ENCODE measurements around the gene ERMARD.
A peak's percentile ranks its signal among the peaks of the same experiment; 100 is the strongest.

Gene ERMARD

DNA sequence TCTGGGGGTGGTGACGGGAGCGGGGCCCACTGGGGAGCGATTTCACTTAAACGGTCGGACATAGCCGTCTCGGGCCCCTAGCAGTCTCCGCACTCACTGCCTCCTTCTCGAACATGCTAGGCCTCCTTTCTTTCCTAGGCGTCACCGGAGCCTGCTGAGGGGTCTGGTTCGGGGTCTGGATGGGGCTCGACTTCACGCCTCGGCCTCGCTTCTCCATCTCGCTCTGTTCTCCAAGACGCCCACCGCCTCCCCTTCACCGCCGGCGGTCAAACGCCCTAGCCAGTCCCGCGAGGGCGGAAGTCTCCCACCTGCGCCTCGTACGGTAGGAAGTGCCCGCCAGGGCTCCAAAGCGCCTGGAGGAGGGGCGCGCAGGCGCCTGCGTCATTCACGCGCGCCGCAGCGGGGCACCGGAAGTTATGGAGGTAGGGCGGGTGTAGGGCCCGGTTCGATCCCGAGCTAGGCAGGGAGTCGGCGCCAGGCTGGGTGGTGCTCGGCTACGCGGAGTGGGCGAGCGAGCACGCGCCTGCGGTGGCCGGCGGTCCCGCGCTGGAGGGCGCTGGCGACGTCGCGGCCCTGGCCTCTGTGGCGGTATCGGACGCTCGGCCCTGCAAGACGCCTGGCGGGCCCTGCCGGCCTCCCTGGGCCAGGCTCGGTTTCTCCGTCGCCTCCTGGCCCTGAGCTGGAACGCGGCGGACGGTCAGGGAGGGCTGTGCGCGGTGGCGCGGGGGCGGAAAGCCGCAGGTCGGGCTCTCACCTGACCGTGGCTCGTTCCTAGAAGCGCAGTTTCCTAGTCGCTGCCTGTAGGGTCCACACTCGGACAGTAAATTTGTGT is at the start of gene ERMARD, which contains the start of gene DYNLT2:
TSS of gene ERMARD (plus strand) at position 381 of the 832 bp plus-strand sequence. CDS start at position 417, 36 bp downstream.
TSS of gene DYNLT2 (minus strand) at position 331 of the 832 bp plus-strand sequence. CDS start at position 217, 114 bp downstream.
- DNase-seq (ENCODE audit: low read depth), result peak; percentile 91

DNA sequence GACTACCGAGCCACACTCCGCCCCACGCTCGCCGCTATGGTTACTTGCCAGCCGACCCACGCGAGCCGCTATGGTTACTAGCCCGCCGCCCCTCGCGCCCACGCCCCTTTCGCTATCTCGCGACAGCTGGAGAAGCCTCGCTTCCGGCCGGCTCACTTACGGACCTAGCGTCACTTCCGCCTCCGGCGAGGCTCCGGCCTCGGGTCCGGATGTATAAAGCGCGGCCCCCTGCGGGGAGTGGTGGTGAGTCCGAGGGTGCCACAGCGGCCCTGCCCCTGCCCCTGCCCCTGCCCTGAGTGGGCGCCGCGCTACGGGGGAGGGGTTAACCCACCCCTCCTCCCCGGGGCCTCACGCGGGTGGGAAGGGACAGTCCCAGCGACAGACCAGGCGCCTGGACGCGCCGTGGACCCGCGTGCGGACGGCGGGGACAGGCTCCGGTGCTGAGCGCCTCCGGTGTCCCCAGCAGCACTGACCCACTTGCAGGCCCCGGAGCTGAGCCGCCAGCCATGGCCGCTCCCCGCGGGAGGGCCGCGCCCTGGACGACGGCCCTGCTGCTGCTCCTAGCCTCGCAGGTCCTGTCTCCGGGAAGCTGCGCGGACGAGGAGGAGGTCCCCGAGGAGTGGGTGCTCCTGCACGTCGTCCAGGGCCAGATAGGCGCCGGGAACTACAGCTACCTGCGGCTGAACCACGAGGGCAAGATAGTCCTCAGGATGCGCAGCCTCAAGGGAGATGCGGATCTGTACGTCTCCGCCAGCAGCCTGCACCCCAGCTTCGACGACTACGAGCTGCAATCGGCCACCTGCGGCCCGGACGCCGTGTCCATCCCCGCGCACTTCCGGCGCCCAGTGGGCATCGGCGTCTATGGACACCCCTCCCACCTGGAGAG is 49.2 kb upstream of the ERMARD start, which contains the start of the genes C6orf120 and WDR27:
TSS of gene C6orf120 (plus strand) at position 173 of the 886 bp plus-strand sequence. CDS start at position 507, 334 bp downstream.
TSS of gene WDR27 (minus strand) at position 76 of the 886 bp plus-strand sequence. CDS start 13,024 bp downstream, outside the sequence.
- peak; percentile 99 for DNase-seq (ENCODE audit: low read depth)

DNA sequence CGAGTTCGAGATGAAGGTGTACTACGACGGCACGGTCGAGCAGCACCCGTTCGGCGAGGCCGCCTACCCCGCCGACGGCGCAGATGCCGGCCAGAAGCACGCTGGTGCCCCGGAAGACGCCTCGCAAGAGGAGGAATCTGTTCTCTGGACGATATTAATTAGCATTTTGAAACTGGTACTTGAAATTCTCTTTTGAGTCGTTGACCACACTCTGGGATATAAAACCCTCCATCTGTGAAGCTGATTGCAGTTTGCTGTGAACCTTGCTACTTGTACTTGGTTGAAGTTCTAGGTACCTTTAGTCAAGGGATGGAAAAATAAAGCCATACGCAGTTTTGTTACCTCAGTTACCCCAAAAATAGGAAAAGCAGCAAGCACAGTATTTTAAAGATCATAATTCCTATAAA is 48.6 kb upstream of the ERMARD start:
- DNase-seq (ENCODE audit: low read depth), result no peak

DNA sequence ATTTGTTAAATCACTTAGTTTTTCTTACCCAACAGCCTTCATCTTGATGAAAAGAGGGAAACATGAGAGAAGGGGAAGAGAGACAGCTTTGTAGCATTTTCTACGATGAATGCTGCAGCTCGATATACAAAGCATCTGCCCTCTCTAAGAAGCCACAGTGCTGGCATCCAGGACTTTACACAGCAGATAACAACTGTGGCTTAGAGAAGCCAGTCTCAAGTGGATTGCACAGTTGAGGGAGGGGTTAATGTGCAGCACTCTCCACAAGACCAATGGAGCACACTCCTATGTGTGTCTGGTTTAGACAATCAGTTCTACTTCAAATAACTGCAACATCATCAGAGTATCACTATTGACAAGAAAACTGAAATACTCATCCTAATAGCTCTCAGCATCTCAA is 43.6 kb upstream of the ERMARD start:
- DNase-seq (ENCODE audit: low read depth), result no peak

DNA sequence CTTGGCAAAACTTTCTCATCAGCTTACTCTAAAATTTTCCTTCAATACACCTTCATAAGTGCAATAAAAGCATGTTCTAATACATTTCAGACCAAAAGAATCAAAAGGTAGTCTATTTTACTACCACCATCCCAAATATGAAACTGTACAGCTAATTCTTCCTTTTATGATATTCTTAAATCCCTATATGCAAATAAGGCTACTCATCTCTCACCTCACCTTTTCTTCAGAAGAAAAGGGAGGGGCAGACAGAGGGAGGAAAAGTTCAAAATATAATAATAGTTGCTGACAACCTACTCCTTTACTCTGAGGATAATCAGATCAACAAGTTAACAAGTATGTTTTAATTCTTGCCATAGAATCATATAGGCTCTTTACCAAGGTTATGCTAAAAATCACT is 42.1 kb upstream of the ERMARD start:
- DNase-seq (ENCODE audit: low read depth), result no peak

DNA sequence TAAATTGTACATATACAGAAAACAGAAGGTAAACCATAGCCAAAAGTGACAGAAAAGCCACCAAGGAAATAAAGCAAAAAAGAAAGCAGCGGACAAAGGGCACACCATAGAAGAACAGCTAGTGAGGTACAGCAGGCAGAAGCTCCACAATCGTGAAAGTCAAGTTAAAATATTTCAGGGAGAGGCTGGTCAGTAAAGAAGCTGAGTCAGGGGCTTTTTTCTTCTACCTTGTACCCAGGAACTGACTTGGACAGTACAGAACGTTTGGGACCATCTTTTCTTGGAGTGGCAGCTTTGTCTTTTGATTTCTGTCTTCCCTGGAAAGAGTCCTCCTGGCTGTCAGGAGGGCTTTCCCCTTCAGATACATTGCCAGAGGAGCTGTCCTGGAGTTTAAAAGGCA is 41.4 kb upstream of the ERMARD start:
- DNase-seq (ENCODE audit: low read depth), result no peak

DNA sequence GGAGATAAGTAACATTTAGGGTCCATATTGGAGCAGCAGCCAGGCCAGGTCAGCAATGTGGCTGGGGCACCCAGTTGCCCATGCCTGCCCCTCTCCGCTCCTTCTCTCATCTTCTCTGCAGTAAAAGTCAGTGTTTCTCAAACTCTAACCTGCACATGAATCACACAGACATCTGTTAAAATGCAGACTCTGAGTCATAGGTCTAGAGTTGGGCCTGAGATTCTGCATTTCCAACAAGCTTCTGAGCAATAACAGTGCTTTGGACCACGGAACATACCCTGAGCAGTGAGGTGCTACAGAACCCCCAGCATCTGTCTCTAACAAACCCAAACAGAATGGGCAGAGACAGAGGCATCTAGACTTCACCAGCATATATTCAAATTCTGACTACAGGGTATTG is 37.2 kb upstream of the ERMARD start:
- DNase-seq (ENCODE audit: low read depth), result no peak

DNA sequence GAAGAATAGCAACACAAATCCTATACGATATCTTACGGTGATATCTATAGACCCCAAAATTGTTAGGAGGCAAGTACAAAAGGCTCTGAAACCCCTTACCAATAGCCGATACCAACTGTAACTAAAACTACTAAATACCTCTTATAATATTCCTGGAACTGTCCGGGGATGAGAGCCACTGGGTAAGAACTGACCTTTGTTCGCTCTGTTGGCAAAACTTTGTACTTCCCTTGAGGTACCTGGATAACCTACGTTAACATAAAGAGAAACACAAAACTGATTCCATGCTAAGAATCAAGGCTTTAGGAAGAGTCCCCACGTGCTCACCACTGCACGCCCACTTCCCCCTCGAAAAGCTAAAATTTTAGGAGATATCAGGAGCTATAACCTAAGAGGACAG is 36.8 kb upstream of the ERMARD start:
- no peak for DNase-seq (ENCODE audit: low read depth)

DNA sequence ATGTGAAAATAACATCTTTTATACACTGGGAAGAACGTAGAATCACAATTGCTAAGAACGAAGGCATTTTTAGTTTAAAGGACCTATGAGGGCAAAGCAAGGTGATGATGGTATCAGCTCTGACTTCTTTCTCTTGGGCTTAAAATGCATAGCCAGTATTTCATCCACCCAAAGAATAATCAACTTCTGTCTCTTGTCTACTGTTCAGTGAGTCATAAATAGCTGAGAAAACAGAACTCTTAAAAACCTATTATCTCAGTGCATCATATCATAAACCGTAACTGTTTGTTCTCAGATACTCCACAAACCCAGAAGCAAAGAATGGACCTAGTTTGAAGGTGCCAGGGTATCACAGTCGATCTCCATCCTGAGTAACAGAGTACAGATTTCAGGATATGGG is 32.3 kb upstream of the ERMARD start:
- no peak for DNase-seq (ENCODE audit: low read depth)

DNA sequence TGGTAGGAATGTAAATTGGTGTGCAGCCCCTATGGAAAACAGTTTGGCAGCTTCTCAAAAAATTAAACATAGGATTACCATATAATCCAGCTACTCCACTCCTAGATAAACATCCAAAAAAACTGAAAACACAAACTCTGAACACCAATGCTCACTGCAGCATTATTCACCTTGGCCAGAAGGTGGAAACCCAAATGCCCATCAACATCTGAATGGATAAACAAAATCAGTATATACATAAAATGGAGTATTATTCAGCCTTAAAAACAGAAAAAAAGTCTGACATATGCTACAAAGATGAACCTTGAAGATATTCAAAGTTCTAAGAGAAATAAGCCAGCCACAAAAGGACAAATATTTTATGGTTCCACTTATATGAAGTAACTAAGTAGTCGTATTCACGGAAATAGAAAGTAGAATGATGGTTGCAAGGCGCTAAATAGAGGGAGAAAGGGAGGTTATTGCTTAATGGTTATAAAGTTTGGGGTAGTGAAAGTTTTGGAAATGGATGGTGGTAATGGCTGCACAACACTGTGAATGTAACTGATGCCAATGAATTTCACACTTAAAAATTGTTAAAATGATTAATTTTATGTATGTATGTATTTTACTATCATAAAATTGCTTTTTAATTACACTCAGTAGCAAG is 31.1 kb upstream of the ERMARD start:
- no peak for DNase-seq (ENCODE audit: low read depth)

DNA sequence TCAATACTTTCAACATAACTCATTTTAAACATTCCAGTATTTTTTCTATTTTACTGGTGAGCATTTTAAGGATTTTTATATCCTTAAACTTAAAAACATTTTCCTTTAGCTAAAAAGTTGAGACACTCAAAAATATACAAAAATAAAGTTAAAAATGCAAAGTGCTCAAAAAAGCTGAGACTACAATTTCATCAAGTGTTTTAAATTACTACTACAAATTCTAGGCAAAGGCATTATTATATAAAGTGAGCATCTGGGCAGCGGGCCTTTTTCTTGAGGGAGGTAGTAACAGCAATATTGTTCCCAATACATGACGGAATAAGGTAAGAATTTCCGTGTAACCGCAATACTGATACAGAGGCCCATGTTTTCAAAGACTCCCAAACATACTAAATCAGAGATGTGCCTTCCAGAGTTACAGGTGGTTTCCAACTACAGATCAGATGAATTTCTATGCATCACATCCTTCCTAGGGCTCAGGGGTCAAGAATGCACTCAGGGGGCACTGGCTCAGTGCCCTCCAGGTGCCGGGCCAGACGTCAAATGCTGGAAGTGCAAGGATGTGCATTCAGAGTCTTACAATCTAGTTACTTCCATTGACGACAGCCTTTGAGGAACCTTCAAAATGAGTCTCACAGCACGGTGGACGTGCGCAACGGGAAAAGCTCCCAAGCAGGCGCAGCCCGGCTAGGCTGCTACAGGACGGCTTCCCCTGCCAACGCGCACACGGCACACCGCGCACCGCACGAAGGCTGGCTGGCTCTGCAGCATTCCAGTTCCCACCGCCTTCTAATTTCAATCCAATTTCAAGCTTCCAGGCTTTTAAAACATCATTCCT is 28.8 kb upstream of the ERMARD start:
- DNase-seq (ENCODE audit: low read depth), result no peak

DNA sequence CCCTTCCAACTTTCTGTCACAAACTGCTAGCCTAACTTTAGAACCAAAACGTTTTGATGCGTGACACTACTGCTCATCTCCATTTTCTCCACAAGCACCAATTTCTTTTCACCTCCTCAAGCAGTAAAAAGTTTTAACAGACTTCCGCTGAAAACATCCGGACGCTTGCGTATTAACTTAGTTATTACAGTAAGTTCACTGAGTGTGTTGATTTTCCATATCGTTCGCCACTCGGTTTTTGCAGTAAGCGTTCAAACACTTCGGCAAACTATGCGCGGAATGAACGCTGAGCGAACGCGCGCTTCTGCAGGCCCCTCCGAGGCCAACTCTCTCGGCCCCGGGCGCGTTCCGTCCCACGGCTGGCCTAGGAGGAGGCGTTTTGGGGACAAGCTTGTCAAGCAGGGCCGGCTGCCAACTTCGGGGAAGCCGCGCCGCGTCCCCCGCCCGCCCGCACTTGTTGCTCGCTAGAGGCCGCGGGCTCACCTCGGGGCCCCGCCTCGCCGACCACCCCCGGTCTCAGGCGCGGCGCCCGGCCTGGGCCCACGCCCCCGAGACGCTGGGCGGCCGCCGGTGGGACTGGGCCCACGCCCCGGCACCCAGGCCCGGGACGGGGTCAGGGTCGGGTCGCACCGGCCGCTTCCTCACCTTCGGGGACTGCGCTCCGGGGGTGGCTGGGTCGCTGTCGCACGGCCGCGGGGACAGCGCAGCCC is 28.1 kb upstream of the ERMARD start:
- DNase-seq (ENCODE audit: low read depth), result peak; percentile 61

DNA sequence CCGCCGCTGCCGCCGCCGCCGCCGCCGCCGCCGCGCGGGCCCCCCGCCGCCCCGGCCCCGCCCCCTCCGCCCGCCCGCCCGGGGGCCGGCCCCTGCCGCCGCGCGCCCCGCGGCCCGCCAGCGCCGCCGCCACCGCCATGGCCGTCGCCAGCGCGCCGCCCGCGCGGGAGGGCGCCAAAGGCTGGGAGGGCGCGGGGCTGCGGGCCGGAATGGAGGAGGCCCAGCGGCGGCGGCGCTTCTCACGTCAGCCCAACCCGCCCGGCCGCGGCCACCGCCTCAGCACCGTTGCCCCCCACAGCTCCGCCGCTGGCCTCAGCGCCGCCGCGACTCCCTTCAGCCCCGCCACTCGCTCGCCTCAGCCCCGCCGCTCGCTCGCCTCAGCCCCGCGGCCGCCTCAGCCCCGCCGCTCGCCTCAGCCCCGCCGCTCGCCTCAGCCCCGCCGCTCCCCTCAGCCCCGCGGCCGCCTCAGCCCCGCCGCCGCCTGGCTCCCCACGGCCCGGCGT is 27.4 kb upstream of the ERMARD start:
- DNase-seq (ENCODE audit: low read depth), result peak; percentile 37

DNA sequence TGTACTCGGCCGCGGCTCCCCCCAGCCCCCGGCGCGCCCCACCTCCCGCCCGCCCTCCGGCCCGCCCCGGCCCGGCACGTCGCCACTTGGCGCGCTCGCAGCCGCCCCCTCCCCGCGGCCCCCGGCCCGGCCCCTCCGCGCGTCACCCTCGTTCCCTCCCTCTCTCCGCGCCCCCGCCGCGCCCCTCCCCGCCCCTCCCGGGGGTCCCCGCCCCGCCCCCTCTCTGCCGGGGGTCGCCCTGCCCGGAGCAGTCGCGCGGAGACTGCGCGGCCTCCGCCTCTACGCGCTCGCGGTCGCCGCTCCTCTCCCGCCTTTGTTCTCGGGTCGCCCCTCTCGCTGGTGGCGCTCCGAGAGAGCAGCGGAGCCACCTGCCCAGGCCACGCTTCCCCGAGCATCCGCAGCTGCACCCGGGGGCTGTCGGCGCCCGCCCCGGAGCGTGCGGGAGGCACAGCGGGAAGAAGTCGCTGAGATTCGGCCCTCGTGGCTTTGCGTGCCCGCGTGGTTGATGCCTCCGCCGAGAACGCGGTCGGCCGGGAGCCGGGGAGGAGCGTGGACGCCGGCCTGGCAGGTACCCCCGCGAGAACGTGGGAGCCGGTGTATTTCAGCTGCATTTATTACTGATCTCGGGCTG is 26.8 kb upstream of the ERMARD start, which contains the start of gene PHF10:
TSS of gene PHF10 (minus strand) at position 7 of the 631 bp plus-strand sequence. CDS start 569 bp downstream, outside the sequence.
- DNase-seq (ENCODE audit: low read depth), result peak; percentile 63

DNA sequence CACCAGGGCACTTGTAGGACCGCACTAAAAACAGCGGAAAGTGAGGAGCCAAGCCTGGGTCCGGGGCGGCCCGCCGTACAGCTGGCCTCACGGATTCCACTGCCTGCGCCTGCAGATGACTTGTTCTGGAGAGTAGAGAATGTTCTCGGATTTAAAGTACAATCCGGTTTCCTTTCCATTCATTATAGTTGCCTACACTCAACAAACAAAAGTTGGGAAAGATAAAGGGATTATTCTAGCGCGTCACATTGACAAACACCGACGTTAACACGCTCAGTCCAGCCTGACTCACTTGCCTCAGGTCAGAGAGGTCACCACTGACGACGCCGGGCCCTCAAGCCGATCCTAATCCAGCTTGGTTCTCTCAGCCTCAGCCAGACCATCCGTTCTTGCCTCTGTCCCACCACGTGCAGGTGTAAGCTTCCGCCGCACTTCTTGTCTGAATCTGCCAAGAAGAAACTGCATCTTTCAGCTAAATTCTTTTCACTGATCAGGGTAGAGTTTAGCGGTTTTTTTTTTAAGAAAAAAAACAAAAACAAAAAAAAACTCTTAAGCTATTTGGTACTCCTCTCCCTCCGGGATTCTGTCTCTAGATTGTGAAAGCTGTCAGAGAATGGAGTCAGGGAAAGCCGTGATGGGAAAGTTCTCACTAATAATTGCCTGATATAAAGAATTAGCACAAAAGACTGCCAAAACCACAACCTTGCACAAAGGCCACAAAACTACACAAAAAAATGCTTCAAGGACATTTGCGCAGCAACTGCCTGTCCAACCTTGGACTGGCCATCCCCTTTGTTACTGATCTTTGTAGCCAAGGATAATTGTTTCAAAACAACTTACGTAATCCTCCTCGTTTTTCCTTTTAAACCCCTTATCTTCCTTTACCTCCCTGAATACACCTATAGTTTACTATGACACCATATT is 26.0 kb upstream of the ERMARD start:
- no peak for DNase-seq (ENCODE audit: low read depth)

DNA sequence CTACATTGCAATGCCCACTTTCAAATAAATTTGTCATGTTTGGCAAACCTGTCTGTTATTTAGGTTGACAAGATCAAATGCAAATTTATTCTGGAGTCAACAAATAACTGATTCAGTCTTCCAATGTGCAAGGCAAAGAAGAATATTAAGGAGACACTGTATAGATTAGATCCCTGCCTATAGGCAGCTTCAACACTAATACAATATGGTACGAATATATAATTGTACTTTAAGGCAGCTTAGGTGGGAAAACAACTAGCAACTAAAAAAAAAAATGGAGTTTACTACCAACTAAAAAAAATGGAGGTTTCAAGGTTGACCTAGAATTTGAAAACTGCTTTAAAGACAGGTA is 25.4 kb upstream of the ERMARD start:
- DNase-seq (ENCODE audit: low read depth), result no peak

DNA sequence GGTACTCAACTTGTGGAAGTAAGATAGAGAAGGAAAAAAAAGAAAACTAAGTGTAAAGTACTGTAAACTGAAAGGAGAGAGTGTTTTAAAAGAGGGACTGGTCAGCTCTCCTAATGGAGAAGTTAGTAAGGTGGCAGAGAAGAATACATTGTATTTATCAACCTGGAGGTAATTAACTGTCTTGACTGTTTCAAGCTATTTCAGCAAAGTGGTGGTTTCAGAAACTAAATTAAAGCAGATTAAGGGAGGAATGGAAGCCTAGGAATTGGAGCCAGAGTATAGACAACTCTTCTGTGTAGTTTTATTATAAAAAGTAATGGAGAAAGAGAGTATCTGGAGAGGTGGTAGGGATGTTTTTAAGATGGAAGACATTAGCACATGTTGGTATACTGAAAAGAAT is 24.5 kb upstream of the ERMARD start:
- no peak for DNase-seq (ENCODE audit: low read depth)

DNA sequence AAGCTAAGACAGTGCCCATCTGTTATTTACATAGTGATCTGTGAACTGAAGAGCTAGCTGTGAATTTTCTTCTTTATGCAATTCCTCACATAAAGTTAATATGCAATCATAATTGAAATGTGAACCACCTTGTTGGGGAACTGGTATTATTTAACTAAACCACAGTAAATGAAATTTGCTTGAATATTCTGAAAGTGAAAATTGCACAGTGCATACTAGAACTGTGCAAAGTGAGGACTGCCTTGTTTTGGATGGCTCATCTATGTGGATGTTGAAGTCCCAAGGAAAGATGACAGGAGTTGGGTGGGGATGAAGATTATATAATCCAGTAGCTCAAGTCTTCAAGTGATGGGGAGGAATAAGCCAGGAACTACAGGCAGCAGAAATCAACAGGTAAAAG is 21.5 kb upstream of the ERMARD start:
- no peak for DNase-seq (ENCODE audit: low read depth)
